Tibial nerve (tissue), 4 donors: ENCODE results near the gene GID4.

Experiments
- EP300 ChIP-seq, 2 donors: sonication (generic); formaldehyde crosslinking; IDR thresholded peaks; one replicate each; pipeline ENCODE4 v1.6.1; 2017; ENCODE audit warnings: antibody characterized with exemption in 2 of 2, mild to moderate bottlenecking in 1 of 2
- POLR2A ChIP-seq, 2 donors: fragments of 450-650 bp; IDR thresholded peaks; one replicate each; pipeline ENCODE4 v1.6.1; 2017; ENCODE audit warnings: antibody characterized with exemption in 2 of 2, mild to moderate bottlenecking in 2 of 2, moderate library complexity in 2 of 2
- TF ChIP-seq, protein P1 (sequence below), 5 experiments: fragments of 200-600 bp in 3 of 5; fragments of 450-650 bp in 2 of 5; sonication (generic) in 3 of 5; IDR thresholded peaks; one replicate each; pipeline ENCODE4 v1.5.1; 2016 to 2019; ENCODE audit warnings: antibody characterized with exemption in 5 of 5, mild to moderate bottlenecking in 3 of 5, moderate library complexity in 2 of 5

DNA sequence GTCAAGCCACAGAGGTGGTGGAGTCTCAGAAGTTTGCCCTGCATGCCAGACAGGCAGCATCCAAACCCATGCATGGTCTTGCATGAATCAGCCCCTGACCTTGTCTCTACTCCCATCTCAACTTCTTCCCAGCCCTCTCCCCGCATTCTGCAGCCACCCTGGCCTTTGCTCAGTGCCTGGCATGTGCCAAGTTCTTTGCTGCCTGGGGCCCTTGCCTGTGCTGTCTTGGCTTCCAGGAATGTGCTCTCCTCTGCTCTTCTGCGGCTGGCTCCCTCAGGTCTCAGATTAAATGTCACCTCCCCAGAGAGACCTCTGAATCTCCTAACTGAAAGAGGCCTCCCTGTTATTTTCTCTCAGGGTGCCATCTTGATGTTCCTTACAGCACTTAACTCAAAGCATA is 48.9 kb upstream of the GID4 start:
- TF ChIP-seq, protein P1, sequence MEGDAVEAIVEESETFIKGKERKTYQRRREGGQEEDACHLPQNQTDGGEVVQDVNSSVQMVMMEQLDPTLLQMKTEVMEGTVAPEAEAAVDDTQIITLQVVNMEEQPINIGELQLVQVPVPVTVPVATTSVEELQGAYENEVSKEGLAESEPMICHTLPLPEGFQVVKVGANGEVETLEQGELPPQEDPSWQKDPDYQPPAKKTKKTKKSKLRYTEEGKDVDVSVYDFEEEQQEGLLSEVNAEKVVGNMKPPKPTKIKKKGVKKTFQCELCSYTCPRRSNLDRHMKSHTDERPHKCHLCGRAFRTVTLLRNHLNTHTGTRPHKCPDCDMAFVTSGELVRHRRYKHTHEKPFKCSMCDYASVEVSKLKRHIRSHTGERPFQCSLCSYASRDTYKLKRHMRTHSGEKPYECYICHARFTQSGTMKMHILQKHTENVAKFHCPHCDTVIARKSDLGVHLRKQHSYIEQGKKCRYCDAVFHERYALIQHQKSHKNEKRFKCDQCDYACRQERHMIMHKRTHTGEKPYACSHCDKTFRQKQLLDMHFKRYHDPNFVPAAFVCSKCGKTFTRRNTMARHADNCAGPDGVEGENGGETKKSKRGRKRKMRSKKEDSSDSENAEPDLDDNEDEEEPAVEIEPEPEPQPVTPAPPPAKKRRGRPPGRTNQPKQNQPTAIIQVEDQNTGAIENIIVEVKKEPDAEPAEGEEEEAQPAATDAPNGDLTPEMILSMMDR (IDR thresholded peaks at IDR 0.05): no peak
- TF ChIP-seq POLR2A (IDR thresholded peaks at IDR 0.05): no peak
- no peak for TF ChIP-seq EP300 (IDR thresholded peaks at IDR 0.05)
